HT1080 (cell line): ENCODE measurements around the gene ACMSD. TPM values are rescaled to one million over a fixed set of nuclear protein-coding genes. Genes with fewer than 3 reads are reported as not detected.

Experiments used
- DNase-seq: peaks from one replicate; pipeline ENCODE4 v3.0.0-alpha.2; 2015; ENCODE audit warnings: low read depth
- small RNA-seq: library from RNA; depleted of rRNA; stranded (forward); fragments of <200 nt; gene quantifications from one replicate; pipeline ENCODE3, GENCODE V24; 2014
- total RNA-seq: library from RNA; depleted of rRNA; stranded (reverse); fragments of >200 nt; shearing (Covaris generic); gene quantifications from 2 replicates; pipeline ENCODE4 v1.2.3, GENCODE V29; 2014; rRNA removed

ACMSD gene
- total RNA-seq, 1 experiment from 2014 or later, result not detected

- DNase-seq, result no peak
Measured at GRCh38 chr2:134946073-134946472, 107.7 kb downstream of the ACMSD start.

GRCh38 chr2:134949981-134950708, 111.7 kb downstream of the ACMSD start:
- DNase-seq, result no peak

- DNase-seq, result no peak
Measured at GRCh38 chr2:134950886-134951285, 112.5 kb downstream of the ACMSD start.

Small RNA genes within 50 kb of the gene (small RNA-seq; reads per million reads assigned to genes)
- gene AC110620.1 (not detected), gene MIR5590 (not detected)

Other genes starting within 250 kb of the ACMSD start
- gene TMEM163, start 119.6 kb upstream of the ACMSD start, total RNA-seq, result 0.47 and 1.0 TPM in 2 replicates
- gene CCNT2, start 80.2 kb downstream of the ACMSD start, total RNA-seq, result 10.8 and 15.6 TPM in 2 replicates
- not detected in 2 replicates for gene MAP3K19, start 208.8 kb downstream of the ACMSD start, total RNA-seq
- gene RAB3GAP1, start 213.7 kb downstream of the ACMSD start, total RNA-seq, result 26.7 and 31.2 TPM in 2 replicates